DOHH2 (cell line): ENCODE results near the gene ISOC2.

Source experiments
- CTCF ChIP-seq: fragments of 200-600 bp; sonication (generic); IDR thresholded peaks from one replicate; pipeline ENCODE4 v1.5.1; 2014; ENCODE audit warnings: antibody characterized with exemption, mild to moderate bottlenecking, low read depth, low read length; ENCODE audit not compliant: poor library complexity, severe bottlenecking
- EZH2phosphoT487 ChIP-seq: fragments of 200-600 bp; sonication (generic); IDR thresholded peaks from 2 replicates; pipeline ENCODE4 v1.6.1; 2017; ENCODE audit warnings: borderline replicate concordance, mild to moderate bottlenecking, antibody characterized with exemption, low read length, moderate library complexity, mixed read lengths

GRCh38 chr19:55478364-55478763 lies 16.9 kb upstream of the ISOC2 start:
- TF ChIP-seq CTCF: no peak
- no peak for TF ChIP-seq EZH2phosphoT487
